Measurements from ENCODE around the gene PHACTR1.
"Not testable (repeated sequence)": the region's sequence is repeated elsewhere in the genome, so short reads cannot be mapped to it uniquely, and the experiment has no call there.

Gene PHACTR1

GRCh38 chr6:12750416-12750815 lies 33.8 kb downstream of the PHACTR1 start:
- DNase-seq, result no peak

GRCh38 chr6:12751694-12752325 lies 35.2 kb downstream of the PHACTR1 start:
- no peak for DNase-seq

DNA sequence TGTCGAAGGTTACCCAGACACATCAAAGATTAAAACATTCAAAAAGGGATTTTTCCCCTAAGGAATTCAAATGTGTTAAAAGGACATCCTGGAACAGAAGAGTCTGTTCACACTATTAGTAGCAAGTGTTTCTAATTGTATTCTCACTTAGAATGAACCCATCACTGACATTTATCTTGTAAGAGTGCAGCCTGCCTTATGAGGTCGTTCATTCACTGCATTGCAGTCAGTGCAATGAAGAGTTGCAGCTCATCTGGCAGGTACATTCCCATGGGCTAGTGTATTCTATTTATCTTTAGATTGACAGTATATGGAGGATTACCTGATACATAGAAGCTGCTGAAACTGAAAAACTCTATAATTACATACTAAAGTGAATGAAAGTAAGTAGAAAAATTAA lies 36.5 kb downstream of the PHACTR1 start:
- DNase-seq, result no peak

GRCh38 chr6:12760226-12760625 lies 43.7 kb downstream of the PHACTR1 start:
- no peak for DNase-seq

DNA sequence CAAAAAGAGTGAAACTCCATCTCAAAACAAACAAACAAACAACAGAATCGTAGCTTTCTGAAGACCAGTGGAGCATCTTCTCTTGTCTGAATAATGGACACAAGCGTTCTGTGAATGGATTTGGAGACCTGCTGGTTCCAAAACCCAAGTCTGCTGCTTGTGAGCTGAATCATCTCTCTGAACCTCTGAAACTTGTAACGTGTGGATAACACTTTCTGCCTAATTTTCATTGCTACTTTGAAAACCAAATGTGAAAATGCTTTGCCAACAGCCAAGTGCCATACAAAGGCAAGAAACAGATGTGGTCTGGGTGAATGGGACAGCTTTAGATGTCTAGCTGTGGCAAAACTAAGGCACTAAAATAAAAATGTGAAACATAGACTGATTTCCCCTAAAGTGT lies 44.3 kb downstream of the PHACTR1 start:
- no peak for DNase-seq

GRCh38 chr6:12761376-12762115 lies 45.0 kb downstream of the PHACTR1 start:
- DNase-seq, result no peak

DNA sequence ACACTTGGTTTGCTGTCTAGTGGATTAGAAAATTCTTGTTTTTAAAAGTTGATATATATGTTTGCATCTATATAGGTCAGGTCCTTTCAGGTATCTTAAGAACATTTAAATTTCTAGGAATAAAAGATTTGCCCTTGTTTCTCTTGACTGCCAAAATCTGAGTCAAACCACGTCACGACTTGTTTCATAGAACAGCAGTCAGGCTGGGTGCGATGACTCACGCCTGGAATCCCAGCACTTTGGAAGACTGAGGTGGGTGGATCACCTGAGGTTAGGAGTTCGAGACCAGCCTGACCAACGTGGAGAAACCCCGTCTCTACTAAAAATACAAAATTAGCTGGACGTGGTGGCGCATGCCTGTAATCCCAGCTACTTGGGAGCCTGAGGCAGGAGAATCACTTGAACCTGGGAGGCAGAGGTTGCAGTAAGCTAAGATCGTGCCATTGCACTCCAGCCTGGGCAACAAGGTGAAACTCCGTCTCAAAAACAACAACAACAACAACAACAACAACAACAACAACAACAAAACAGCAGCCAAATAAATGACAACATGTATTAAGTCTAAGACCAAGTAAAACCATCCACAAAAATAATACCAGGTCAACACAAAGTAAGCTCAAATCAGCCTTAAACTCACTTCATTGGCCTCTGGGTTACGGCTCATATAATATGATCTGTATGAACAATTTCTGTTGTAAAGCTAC lies 46.3 kb downstream of the PHACTR1 start:
- DNase-seq, result not testable (repeated sequence)

GRCh38 chr6:12766365-12766764 lies 49.8 kb downstream of the PHACTR1 start:
- no peak for DNase-seq

- DNase-seq, result peak; percentile 2
These were observed 50.4 kb downstream of the PHACTR1 start for GRCh38 chr6:12767016-12767415.

- DNase-seq, result no peak
These were observed 53.1 kb downstream of the PHACTR1 start for GRCh38 chr6:12769556-12770256.

DNA sequence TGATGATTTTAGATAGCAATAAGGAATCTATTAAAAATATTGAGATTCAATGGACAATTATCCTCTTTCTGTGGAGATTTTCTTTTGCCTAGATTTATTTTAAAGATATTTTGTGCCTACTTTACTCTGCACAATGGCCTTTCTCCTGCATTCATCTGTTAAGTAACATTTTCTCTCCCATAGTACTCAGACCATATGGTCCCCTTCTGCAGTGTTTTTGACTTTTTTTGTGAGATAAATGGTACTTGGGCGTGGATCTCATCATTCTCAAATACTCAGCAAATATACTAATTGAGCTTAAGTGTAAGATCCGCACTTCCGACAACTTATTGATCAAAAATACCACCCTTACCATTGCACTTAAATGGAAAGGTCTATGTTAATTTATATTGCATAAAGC lies 55.8 kb downstream of the PHACTR1 start:
- peak; percentile 26 for DNase-seq

- no peak for DNase-seq
These were observed 59.7 kb downstream of the PHACTR1 start for GRCh38 chr6:12776291-12776690.

DNA sequence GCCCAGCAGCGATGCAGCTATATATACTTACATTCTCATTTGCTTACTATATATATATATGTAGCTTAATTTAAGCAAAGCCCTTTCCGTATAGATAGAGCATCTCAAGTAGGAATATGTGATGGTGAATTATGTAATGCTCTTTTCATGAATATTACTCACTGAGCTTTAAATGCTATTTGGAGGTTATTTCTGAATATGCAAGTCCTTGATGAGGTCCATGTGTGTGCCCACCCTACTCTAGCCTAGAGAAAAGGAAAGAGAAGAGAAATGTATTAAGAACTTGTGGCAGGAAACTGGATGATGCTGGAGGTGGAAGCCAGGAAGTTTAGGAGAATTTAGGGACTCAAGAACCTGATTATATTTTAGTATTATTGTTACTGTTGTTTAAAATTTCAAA lies 63.2 kb downstream of the PHACTR1 start:
- DNase-seq, result no peak

DNA sequence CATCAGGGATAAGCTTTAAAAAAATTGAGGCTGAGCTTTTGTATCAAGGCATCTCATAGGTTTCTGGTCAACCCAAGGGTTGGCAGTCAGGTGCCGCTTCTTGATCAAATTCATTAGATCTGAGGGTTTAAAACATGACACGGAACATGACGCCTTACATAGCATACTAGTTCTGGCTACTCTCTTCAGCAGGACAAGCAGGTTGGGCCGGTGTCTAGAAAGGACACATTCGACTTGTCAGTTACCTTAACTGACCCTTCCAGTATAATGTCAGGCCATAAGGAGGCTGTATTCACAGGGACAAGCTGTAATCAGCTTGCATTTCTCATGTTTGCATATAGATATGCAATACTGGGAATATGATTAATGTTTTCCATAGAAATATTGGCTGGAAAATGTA lies 65.6 kb downstream of the PHACTR1 start:
- no peak for DNase-seq

GRCh38 chr6:12785301-12785700 lies 68.7 kb downstream of the PHACTR1 start:
- no peak for DNase-seq

DNA sequence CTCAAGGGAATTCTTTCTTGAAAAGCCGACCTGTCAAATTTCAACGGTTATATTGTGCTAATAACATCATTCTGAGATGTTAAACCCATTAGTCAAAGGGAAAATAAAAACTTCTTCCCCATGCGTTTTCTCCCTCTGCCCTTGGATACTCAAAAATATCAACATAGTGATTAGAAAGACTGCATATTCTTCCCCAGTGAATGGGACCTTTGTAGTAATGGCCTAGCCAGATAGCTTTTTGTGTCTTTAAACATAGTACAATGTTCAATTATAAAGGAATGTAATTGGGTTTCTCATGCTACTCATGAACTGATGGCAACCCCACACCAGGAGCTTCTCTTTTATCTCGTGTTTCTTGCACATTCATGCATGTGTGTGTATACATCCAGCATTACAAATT lies 69.4 kb downstream of the PHACTR1 start:
- DNase-seq, result no peak

GRCh38 chr6:12791371-12791770 lies 74.8 kb downstream of the PHACTR1 start:
- no peak for DNase-seq

- DNase-seq, result no peak
These were observed 81.8 kb downstream of the PHACTR1 start for GRCh38 chr6:12798326-12798725.

DNA sequence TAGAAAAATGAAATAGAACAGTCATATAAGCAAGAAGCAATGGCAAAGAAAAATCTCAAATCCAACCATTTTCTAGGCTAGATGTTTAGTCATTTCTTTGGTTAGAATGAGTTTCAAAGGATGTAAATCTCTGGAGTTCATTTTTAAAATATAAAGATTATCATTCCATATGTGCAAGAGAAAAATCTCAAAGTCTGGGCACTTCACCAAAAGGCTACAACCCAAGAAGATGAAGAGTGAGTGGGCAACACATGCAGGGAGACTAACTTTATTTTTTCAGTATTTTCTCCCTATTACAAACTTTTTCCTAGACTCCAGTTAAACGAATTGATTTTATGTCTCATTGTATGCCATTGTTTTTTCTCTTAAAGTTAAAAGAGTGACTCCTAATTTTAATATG lies 83.6 kb downstream of the PHACTR1 start:
- DNase-seq, result no peak

DNA sequence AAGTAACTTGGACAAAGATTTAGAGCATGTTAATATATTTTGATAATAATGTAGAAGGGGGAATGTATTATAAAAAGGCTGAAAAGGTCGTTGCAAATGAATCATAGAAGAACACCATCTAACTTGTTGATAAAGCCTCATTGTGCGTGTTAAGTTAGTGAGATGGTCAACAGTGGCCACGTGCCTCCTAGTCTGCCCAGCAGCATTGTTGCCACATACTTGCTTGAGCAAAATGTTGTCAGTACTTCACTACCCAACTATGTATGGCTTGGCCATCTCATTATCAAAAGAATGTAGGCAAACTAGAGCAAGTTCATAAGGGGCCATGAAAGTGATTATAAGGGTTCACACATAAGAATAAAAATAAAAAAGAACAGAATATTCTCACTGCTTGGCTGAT lies 84.6 kb downstream of the PHACTR1 start:
- no peak for DNase-seq

DNA sequence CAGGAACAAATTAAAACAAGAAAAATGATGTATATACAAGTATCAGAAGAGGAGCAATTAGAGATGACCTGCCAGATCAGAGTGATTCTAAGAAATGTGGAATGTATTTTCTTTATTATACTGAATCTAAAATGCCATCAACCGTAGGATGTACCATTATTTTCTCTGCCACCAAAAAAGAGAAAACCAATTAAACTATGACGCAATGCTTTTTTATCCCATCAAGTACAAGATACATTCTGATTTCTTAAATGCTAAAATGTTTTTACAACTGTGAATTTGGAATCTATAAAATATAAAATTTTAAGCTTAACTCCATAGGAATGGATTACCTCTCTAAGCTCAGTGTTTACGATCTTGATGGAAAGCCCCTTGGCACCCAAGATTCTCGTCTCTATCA lies 85.9 kb downstream of the PHACTR1 start:
- DNase-seq, result no peak

DNA sequence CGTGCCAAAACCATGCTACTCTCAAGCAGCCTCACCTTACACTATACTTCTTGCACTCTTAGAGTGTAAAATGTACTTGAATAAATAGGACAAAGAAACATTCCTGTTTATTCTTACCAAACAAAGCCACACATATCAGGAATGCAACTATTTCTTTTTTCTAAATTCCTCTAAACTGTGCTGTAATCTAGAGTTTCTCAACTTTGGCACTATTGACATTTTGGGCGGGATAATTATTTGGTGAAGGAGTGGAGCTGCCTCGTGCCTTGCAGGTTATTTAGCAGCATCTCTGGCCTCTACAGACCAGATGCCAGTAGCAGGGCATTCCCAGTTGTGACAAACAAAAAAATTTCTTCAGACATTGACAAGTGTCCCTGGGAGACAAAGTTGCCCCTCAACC lies 86.9 kb downstream of the PHACTR1 start:
- DNase-seq, result no peak

DNA sequence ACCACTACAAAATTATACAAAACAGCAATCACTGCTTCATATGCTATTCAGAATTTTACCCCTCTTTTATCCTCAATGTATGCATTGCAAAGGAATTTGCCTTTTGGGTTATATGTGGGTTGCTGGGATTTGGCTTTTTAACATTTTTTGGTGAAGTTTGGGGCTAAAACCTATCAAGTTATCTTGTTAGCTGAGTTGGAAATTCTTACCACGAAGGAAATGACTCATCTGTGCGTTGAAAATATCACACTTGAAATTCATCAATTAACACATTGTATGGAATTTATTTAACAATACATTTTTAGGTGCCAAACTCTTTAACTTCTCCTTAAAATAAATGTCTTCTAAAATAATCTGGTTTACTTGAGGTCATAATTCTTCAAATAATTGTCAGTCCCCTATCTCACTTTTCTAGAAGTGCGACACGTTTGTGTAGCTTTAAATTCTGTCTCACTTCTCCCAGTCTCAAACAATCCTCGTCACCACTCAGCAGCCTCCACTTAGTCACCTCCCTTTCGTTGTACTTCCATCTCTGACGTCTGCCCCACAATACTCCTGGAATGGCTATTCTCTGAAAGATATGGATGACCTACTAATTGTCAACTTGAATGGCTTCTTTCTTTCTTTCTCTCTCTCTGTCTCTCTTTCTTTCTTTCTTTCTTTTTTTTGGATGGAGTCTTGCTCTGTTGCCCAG lies 88.5 kb downstream of the PHACTR1 start:
- DNase-seq, result no peak
